Glomerular visceral epithelial cell (primary cell): ENCODE data around the gene SETD2.
"Not testable (repeated sequence)": the region's sequence is repeated elsewhere in the genome, so short reads cannot be mapped to it uniquely, and the experiment has no call there.

ENCODE experiments used
- DNase-seq: peaks from one replicate; pipeline ENCODE4 v3.0.0-alpha.2; 2016; ENCODE audit errors: extremely low spot score

Gene SETD2

GRCh38 chr3:47036145-47036544 is 127.8 kb downstream of the SETD2 start:
- no peak for DNase-seq

- no peak for DNase-seq
These were observed 128.3 kb downstream of the SETD2 start for GRCh38 chr3:47035645-47036044.

- DNase-seq, result no peak
These were observed 128.9 kb downstream of the SETD2 start for GRCh38 chr3:47034868-47035489.

GRCh38 chr3:47031041-47031440 is 132.9 kb downstream of the SETD2 start:
- DNase-seq, result not testable (repeated sequence)

- DNase-seq, result no peak
These were observed 135.2 kb downstream of the SETD2 start for GRCh38 chr3:47028667-47029066.

GRCh38 chr3:47028146-47028545 is 135.8 kb downstream of the SETD2 start:
- DNase-seq, result no peak

GRCh38 chr3:47026432-47026831 is 137.5 kb downstream of the SETD2 start:
- DNase-seq, result not testable (repeated sequence)

- DNase-seq, result no peak
These were observed 139.0 kb downstream of the SETD2 start for GRCh38 chr3:47024932-47025331.

GRCh38 chr3:47022641-47023071 is 141.3 kb downstream of the SETD2 start:
- no peak for DNase-seq

GRCh38 chr3:47020311-47020710 is 143.6 kb downstream of the SETD2 start:
- DNase-seq, result no peak

- peak; percentile 27 for DNase-seq
These were observed 144.7 kb downstream of the SETD2 start for GRCh38 chr3:47019201-47019600.

- DNase-seq, result no peak
These were observed 145.7 kb downstream of the SETD2 start for GRCh38 chr3:47018269-47018611.

GRCh38 chr3:47017504-47018268 is 146.2 kb downstream of the SETD2 start:
- DNase-seq, result peak; percentile 59

GRCh38 chr3:47016934-47017435 is 146.9 kb downstream of the SETD2 start:
- DNase-seq, result peak; percentile 80

GRCh38 chr3:47016086-47016933 is 147.6 kb downstream of the SETD2 start:
- no peak for DNase-seq

GRCh38 chr3:47015151-47015550 is 148.8 kb downstream of the SETD2 start:
- no peak for DNase-seq

- DNase-seq, result no peak
These were observed 149.9 kb downstream of the SETD2 start for GRCh38 chr3:47014036-47014435.

- DNase-seq, result no peak
These were observed 150.7 kb downstream of the SETD2 start for GRCh38 chr3:47013231-47013630.

- DNase-seq, result no peak
These were observed 151.3 kb downstream of the SETD2 start for GRCh38 chr3:47012342-47013230.

- no peak for DNase-seq
These were observed 152.5 kb downstream of the SETD2 start for GRCh38 chr3:47011371-47011770.

GRCh38 chr3:47010910-47011309 is 153.0 kb downstream of the SETD2 start:
- no peak for DNase-seq
